Measurements from ENCODE around the gene KLRF1. TPM values are rescaled to one million over a fixed set of nuclear protein-coding genes. Genes with fewer than 3 reads are reported as not detected.

KLRF1 gene
- total RNA-seq = under 1 TPM; 0.54 to 0.92 TPM

DNA sequence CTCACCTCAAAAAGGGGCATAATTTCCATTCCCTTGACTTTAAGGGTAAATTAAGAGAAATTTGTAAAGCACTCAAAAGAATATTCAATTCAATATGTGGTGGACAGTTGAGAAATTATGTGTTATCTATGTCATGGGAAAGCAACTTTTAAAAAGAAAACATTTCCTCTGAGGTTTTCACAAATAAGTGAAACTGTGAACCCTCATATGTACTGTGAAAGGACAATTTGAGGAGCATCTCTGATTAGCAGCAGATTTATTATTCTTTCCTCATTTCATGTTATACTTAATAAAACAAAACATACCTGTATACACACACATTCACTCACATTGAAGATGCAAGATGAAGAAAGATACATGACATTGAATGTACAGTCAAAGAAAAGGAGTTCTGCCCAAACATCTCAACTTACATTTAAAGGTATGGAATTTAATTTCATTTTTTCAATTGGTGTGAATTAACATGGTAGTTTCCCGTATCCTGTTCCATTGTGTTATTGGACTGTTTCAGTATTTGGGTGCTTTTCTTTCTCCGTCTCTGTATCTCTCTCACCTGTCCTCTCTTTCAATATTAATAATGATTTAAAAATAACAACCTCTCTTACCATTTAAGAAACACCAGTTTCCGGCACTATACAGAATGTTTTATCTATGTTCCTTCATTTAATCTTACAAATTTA lies at the start of gene KLRF1:
TSS of gene KLRF1 (plus strand) at position 273 of the 680 bp plus-strand sequence. CDS start at position 337, 64 bp downstream.
- ATAC-seq (ENCODE audit: insufficient number of reproducible peaks, low FRiP score, low read depth) = no peak
- H3K27me3 ChIP-seq (replicated peaks; ENCODE audit: insufficient read depth) = no peaks in the 10 kb centered on the region
- TF ChIP-seq, protein P1, sequence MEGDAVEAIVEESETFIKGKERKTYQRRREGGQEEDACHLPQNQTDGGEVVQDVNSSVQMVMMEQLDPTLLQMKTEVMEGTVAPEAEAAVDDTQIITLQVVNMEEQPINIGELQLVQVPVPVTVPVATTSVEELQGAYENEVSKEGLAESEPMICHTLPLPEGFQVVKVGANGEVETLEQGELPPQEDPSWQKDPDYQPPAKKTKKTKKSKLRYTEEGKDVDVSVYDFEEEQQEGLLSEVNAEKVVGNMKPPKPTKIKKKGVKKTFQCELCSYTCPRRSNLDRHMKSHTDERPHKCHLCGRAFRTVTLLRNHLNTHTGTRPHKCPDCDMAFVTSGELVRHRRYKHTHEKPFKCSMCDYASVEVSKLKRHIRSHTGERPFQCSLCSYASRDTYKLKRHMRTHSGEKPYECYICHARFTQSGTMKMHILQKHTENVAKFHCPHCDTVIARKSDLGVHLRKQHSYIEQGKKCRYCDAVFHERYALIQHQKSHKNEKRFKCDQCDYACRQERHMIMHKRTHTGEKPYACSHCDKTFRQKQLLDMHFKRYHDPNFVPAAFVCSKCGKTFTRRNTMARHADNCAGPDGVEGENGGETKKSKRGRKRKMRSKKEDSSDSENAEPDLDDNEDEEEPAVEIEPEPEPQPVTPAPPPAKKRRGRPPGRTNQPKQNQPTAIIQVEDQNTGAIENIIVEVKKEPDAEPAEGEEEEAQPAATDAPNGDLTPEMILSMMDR (IDR thresholded peaks at IDR 0.05) = no peak

GRCh38 chr12:9779209-9779608 lies 48.1 kb upstream of the KLRF1 start:
- no peak overlapping the region for H3K4me3 ChIP-seq
- no peak for ATAC-seq (ENCODE audit: insufficient number of reproducible peaks, low FRiP score, low read depth)
- TF ChIP-seq, protein P1 (IDR thresholded peaks at IDR 0.05) = no peak
- H3K27me3 ChIP-seq (replicated peaks; ENCODE audit: insufficient read depth) = no peaks in the 10 kb centered on the region
- H3K36me3 ChIP-seq = no peaks in the 10 kb centered on the region
- no peaks in the 10 kb centered on the region for H3K9me3 ChIP-seq
- H3K4me1 ChIP-seq (ENCODE audit: control insufficient read depth in 1 of 2, low read depth in 2 of 2) = no peaks in the 10 kb centered on the region
- no peak for DNase-seq (ENCODE audit: low spot score)
- H3K27ac ChIP-seq = no peak overlapping the region

More for the DNA sequence above, at the start of gene KLRF1:
- H3K4me1 ChIP-seq (ENCODE audit: control insufficient read depth in 1 of 2, low read depth in 2 of 2) = no peaks in the 10 kb centered on the region
- H3K9me3 ChIP-seq = no peaks in the 10 kb centered on the region
- H3K4me3 ChIP-seq = no peak within 1 kb of the TSS
- DNase-seq (ENCODE audit: low spot score) = no peak
- H3K27ac ChIP-seq = no peak within 1 kb of the TSS
- no peaks in the 10 kb centered on the region for H3K36me3 ChIP-seq

GRCh38 chr12:9781360-9781759 lies 45.9 kb upstream of the KLRF1 start:
- Histone ChIP-seq H3K9me3 (no peaks in the 10 kb centered on the region), H3K4me1 (ENCODE audit: control insufficient read depth in 1 of 2, low read depth in 2 of 2) (no peaks in the 10 kb centered on the region), H3K27ac (no peak overlapping the region), H3K27me3 (replicated peaks; ENCODE audit: insufficient read depth) (no peaks in the 10 kb centered on the region), H3K36me3 (no peaks in the 10 kb centered on the region), H3K4me3 (no peak overlapping the region)
- ATAC-seq (ENCODE audit: insufficient number of reproducible peaks, low FRiP score, low read depth) (no peak), DNase-seq (ENCODE audit: low spot score) (no peak)
- TF ChIP-seq, protein P1 (IDR thresholded peaks at IDR 0.05) = no peak

- TF ChIP-seq, protein P1 (IDR thresholded peaks at IDR 0.05) = no peak
- Histone ChIP-seq H3K27me3 (replicated peaks; ENCODE audit: insufficient read depth) (no peaks in the 10 kb centered on the region), H3K36me3 (no peaks in the 10 kb centered on the region), H3K9me3 (no peaks in the 10 kb centered on the region), H3K4me1 (ENCODE audit: control insufficient read depth in 1 of 2, low read depth in 2 of 2) (no peaks in the 10 kb centered on the region), H3K4me3 (no peak overlapping the region), H3K27ac (no peak overlapping the region)
- DNase-seq (ENCODE audit: low spot score) (no peak), ATAC-seq (ENCODE audit: insufficient number of reproducible peaks, low FRiP score, low read depth) (no peak)
Observed at GRCh38 chr12:9782547-9783382, 44.5 kb upstream of the KLRF1 start.

DNA sequence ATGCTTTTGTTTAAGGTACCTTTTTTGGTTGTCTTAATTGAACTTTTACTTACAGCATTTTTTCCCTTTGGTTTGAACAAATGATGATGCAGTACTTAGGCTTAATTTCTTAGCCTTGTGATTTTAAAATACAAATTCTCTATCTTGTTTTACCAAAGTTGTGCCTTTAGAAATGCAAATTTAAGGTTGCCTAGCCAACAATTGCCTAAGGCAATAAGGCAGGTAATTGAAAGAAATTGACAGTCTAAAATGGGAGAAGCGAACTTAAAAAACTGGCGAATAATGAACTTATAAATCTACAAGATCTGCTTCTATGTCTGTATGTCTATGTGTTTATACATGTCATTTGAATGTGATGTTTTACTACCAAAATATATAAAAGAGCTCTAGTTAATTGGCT lies 43.0 kb upstream of the KLRF1 start:
- no peaks in the 10 kb centered on the region for H3K36me3 ChIP-seq
- H3K27ac ChIP-seq = no peak overlapping the region
- no peaks in the 10 kb centered on the region for H3K9me3 ChIP-seq
- H3K27me3 ChIP-seq (replicated peaks; ENCODE audit: insufficient read depth) = no peaks in the 10 kb centered on the region
- H3K4me1 ChIP-seq (ENCODE audit: control insufficient read depth in 1 of 2, low read depth in 2 of 2) = no peaks in the 10 kb centered on the region
- TF ChIP-seq, protein P1 (IDR thresholded peaks at IDR 0.05) = no peak
- H3K4me3 ChIP-seq = no peak overlapping the region
- ATAC-seq (ENCODE audit: insufficient number of reproducible peaks, low FRiP score, low read depth) (no peak), DNase-seq (ENCODE audit: low spot score) (no peak)

All from thoracic aorta (tissue), 2 donors.